WI38 (cell line): ENCODE results near the gene TCERG1L.
"Not testable (repeated sequence)": the region's sequence is repeated elsewhere in the genome, so short reads cannot be mapped to it uniquely, and the experiment has no call there.

Experiments
- H3K4me3 ChIP-seq: 2 replicates; pipeline ENCODE4 v1.5.1; 2011; ENCODE audit warnings: low read depth, mild to moderate bottlenecking, control low read depth, low read length
- TF ChIP-seq, protein P1 (sequence below): IDR thresholded peaks from 2 replicates; pipeline ENCODE4 v1.5.1; 2012; ENCODE audit warnings: low read depth, mild to moderate bottlenecking, control low read depth, low read length

Gene TCERG1L

DNA sequence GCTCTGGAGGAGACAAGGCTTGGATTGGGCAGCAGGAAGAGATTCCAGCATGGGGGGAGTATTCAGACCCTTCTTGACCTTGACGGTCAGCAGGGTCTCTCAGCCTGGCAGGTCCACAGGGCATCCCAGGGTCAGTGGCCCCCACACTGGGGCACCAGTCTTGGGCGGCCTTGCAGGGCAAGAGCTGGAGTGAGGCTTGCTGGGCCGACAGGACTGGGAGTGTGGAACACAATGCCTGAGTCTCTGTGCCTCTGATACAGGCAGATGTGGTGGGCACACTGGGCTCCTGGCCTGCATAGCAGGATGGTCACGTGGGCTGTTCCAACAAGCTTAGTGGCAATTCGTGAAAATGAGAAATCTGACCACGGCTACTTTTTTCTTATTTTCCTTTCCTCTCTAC is 229.7 kb downstream of the TCERG1L start:
- TF ChIP-seq, protein P1, sequence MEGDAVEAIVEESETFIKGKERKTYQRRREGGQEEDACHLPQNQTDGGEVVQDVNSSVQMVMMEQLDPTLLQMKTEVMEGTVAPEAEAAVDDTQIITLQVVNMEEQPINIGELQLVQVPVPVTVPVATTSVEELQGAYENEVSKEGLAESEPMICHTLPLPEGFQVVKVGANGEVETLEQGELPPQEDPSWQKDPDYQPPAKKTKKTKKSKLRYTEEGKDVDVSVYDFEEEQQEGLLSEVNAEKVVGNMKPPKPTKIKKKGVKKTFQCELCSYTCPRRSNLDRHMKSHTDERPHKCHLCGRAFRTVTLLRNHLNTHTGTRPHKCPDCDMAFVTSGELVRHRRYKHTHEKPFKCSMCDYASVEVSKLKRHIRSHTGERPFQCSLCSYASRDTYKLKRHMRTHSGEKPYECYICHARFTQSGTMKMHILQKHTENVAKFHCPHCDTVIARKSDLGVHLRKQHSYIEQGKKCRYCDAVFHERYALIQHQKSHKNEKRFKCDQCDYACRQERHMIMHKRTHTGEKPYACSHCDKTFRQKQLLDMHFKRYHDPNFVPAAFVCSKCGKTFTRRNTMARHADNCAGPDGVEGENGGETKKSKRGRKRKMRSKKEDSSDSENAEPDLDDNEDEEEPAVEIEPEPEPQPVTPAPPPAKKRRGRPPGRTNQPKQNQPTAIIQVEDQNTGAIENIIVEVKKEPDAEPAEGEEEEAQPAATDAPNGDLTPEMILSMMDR: no peak
- H3K4me3 ChIP-seq: no peak overlapping the region

DNA sequence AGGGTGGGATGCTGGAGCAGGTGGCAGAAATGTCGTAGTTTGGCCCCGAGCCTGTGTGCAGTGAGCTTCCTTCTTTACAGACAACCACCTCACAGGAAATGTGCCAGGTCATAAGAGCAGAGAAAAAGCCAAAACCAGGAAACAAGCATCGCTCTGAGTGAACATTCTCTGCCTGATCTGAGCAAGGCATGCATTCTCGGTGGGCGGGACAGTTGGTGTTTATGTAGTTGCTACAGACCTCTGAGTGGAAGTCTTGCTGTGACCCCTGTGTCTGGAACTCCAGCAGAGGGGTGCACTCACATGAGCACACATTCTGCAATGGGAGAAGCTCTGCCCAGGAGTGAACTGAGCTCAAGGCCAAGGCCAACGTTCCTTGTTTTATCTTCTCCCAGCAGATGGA is 230.1 kb downstream of the TCERG1L start:
- TF ChIP-seq, protein P1: no peak
- H3K4me3 ChIP-seq: no peak overlapping the region

DNA sequence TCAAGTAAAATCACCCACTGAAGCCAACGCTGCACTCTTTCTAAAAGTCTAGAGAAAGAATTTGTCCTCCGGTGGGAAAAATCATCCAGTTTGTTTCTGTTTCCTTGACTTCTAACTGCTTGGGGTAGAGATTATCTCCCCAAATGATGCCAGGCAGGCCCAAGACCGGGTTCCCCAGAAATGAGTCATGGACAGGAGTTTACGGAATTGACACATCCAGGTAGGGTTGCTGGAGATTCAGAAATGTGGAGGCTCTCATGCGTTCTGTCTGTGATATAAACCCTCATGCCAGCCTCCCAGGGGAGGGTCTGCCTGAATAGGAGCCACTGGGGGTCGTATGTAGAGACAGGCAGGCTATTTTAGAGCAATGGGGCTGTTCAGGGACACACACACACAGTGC is 230.9 kb downstream of the TCERG1L start:
- H3K4me3 ChIP-seq: no peak overlapping the region
- TF ChIP-seq, protein P1: no peak

DNA sequence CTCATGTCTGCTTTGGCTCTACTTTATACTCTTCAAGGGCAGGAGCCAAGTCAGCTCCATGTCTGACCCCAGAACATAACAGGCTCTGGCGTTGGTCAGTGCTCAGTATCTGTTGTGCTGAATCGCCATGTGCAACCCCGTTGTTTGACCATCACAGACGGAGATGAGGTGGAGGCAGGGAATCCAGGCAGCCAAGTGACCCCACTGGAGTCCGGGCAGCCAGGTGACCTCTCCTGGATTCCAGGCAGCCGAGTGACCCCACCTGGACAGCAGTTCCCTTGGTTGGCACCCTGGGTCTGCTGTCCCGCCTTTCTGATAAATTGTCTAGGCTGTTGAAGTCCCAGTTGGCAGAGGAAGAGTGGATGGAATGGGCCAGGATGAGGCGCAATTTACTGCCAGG is 232.2 kb downstream of the TCERG1L start:
- no peak overlapping the region for H3K4me3 ChIP-seq
- TF ChIP-seq, protein P1: no peak

DNA sequence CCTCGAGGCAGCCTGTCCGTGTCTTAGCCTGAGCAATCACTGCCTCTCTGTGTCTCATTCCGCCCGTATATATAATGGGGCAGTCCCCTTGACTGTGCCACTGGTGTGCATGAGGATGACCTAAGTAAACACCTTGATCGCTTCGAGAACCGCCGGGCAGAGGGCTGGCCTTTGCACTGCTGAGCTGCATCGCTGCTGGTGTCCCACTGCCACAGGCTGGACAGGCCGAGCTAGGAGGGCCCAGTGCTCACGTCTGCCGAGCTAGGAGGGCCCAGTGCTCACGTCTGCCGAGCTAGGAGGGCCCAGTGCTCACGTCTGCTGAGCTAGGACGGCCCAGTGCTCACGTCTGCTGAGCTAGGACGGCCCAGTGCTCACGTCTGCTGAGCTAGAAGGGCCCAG is 232.6 kb downstream of the TCERG1L start:
- not testable (repeated sequence) for H3K4me3 ChIP-seq

DNA sequence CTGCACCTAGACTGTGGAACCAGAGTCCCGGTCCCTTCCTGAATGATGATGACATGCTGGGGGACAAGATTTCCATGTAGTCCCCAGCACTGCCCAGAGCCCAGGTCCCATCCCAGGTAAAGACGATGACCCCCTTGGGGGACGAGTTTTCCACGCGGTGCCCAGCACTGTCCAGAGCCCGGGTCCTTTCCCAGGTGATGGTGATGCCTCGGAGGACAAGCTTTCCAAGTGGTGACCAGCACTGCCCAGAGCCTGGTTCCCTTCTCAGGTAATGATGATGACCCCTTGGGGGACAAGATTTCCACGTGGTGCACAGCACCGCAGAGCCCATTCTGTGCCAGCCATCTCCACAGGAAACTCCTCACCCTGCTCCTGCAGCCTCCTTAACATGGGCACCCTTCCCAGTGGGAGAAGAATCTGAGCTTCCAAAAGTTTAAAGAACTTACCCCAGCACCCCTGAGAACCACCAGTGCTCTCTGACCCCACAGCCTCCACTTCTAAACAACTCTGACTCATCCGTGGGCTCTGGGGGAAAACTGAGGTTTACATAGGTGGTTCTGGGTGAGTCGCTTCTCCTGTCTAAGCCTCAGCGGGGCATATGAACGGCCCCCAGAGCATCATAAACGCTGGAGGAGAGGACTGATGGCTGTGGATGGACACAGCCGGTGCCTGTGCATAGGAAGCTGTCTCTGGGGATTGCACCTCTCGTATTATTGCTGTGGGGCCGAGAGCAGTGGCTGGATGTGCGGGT is 233.2 kb downstream of the TCERG1L start:
- no peak overlapping the region for H3K4me3 ChIP-seq
- TF ChIP-seq, protein P1: no peak

DNA sequence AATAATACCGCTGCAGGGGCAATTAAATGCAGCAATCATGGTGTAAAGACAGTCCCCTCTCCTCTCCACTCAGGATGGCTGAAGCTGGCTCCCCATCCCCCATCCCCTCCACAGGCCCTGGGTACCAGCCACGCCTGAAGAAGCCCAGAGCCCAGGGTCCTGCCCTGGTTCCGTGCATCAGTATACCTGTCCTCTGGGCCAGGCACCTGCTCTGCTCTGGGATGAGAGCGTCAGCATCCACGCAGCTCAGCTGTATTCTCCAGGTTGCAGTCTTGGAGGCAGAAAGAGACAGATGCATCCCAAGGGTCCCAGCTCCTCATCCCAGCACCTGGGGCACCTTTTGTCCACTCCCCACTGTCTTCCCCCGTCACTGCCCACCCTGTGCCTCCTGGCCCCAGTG is 233.8 kb downstream of the TCERG1L start:
- TF ChIP-seq, protein P1: no peak
- no peak overlapping the region for H3K4me3 ChIP-seq

DNA sequence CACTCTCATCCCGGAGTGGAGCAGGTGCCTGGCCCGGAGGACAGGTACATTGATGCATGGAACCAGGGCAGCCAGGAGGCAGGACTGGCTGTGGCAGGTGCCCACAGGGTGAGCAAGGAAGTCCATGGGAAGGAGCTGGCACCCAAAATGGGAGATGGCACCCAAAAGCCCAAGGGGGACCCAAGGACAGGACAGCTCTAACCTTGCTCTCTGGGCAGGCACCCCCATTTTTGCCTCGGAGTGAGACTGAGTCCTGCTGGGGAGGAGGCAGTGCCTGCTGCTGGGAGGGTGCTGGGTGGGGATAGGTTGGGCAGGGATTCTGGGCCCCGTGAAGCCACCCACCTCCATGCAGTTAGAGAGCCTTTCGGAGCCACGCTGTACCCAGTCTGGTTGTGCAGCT is 234.5 kb downstream of the TCERG1L start:
- TF ChIP-seq, protein P1: no peak
- H3K4me3 ChIP-seq: no peak overlapping the region
